ENCODE measurements around the gene KLHL20.
"Not testable (repeated sequence)": the region's sequence is repeated elsewhere in the genome, so short reads cannot be mapped to it uniquely, and the experiment has no call there.

DNA sequence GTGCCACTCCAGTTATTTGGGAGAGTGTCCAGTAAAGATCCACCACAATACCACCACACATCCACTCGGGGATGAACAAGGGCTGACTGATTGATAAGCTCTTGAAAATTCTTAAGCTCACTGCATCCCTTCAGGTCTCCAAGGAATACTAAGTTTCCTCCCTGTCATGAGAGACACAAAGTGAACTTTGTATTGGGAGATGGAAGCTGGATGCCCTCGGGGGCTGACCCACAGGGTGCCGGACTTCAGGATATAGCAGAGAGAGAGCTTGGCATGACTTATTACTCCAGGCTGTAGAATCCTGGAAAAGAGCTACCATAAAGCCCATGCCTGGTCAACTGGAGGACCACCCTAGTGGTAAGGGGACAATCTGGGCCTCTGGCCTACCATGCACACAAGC, 29.7 kb upstream of the KLHL20 start:
- TF ChIP-seq, protein P1, sequence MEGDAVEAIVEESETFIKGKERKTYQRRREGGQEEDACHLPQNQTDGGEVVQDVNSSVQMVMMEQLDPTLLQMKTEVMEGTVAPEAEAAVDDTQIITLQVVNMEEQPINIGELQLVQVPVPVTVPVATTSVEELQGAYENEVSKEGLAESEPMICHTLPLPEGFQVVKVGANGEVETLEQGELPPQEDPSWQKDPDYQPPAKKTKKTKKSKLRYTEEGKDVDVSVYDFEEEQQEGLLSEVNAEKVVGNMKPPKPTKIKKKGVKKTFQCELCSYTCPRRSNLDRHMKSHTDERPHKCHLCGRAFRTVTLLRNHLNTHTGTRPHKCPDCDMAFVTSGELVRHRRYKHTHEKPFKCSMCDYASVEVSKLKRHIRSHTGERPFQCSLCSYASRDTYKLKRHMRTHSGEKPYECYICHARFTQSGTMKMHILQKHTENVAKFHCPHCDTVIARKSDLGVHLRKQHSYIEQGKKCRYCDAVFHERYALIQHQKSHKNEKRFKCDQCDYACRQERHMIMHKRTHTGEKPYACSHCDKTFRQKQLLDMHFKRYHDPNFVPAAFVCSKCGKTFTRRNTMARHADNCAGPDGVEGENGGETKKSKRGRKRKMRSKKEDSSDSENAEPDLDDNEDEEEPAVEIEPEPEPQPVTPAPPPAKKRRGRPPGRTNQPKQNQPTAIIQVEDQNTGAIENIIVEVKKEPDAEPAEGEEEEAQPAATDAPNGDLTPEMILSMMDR (conservative IDR thresholded peaks at IDR 0.05; ENCODE audit: low read depth in 2 of 2): not testable (repeated sequence)
- not testable (repeated sequence) for TF ChIP-seq POLR2AphosphoS5 (IDR thresholded peaks at IDR 0.05; ENCODE audit: low read depth); EZH2phosphoT487 (IDR thresholded peaks at IDR 0.05; ENCODE audit: unreplicated experiment); EZH2 (IDR thresholded peaks at IDR 0.05; ENCODE audit: low read depth, unreplicated experiment); ZNF114 (CRISPR knock-in tag; IDR thresholded peaks at IDR 0.05); JUNB (IDR thresholded peaks at IDR 0.05; ENCODE audit: unreplicated experiment); CREB1 (CRISPR knock-in tag; IDR thresholded peaks at IDR 0.05; ENCODE audit: low read depth); NANOG (IDR thresholded peaks at IDR 0.05; ENCODE audit: borderline replicate concordance)
- TF ChIP-seq, protein P2, sequence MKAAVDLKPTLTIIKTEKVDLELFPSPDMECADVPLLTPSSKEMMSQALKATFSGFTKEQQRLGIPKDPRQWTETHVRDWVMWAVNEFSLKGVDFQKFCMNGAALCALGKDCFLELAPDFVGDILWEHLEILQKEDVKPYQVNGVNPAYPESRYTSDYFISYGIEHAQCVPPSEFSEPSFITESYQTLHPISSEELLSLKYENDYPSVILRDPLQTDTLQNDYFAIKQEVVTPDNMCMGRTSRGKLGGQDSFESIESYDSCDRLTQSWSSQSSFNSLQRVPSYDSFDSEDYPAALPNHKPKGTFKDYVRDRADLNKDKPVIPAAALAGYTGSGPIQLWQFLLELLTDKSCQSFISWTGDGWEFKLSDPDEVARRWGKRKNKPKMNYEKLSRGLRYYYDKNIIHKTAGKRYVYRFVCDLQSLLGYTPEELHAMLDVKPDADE (IDR thresholded peaks at IDR 0.05): not testable (repeated sequence)

All from GM23338 (cell line).